Caco-2 (cell line): ENCODE data around the gene HHIPL1. TPM values are rescaled to one million over a fixed set of nuclear protein-coding genes. Genes with fewer than 3 reads are reported as not detected.

Experiments used
- BruUV-seq: library from RNA; stranded (reverse); fragments of 400-500 nt; replicated peaks from 2 replicates; lab custom pipeline; 2021; lab: Mats Ljungman, UMichigan
- CTCF ChIA-PET: fragments of 300-600 bp; sonication (Branson Sonifier 250); formaldehyde crosslinking; loops from one replicate; lab custom pipeline; 2022; ENCODE audit warnings: antibody characterized with exemption; lab: Charles Lee
- POLR2A ChIA-PET: fragments of 300-600 bp; sonication (Branson Sonifier 250); formaldehyde crosslinking; loops from one replicate; lab custom pipeline; 2022; ENCODE audit warnings: antibody characterized with exemption; lab: Charles Lee
- DNase-seq, 2 experiments: peaks; one replicate each; pipeline versions ENCODE4 v3.0.0 to v3.0.0-alpha.2; 2020 to 2022
- H3K27me3 ChIP-seq: replicated peaks from 2 replicates; pipeline ENCODE4 v1.6.0; 2011; ENCODE audit warnings: low read length; ENCODE audit not compliant: control insufficient read depth, insufficient read depth
- H3K36me3 ChIP-seq: 2 replicates; pipeline ENCODE4 v1.5.1; 2011; ENCODE audit warnings: low read length; ENCODE audit not compliant: control insufficient read depth, insufficient read depth
- H3K4me1 ChIP-seq: fragments of 250-450 bp; sonication (Bioruptor Pico); 2 replicates; pipeline ENCODE4 v1.5.1; 2020; ENCODE audit warnings: mild to moderate bottlenecking
- H3K4me3 ChIP-seq: 2 replicates; pipeline ENCODE4 v1.5.1; 2011; ENCODE audit warnings: low read depth, mild to moderate bottlenecking, control low read depth, low read length
- H3K9me3 ChIP-seq: fragments of 250-450 bp; sonication (Bioruptor Pico); 2 replicates; pipeline ENCODE4 v1.5.1; 2020; ENCODE audit warnings: mild to moderate bottlenecking, moderate library complexity
- H3K27ac Mint-ChIP-seq: one replicate; pipeline ENCODE4 v1.8.0; 2022; ENCODE audit warnings: mixed read lengths; ENCODE audit not compliant: unreplicated experiment
- H3K27me3 Mint-ChIP-seq: one replicate; pipeline ENCODE4 v1.8.0; 2022; ENCODE audit warnings: mixed read lengths; ENCODE audit not compliant: insufficient read depth, unreplicated experiment
- H3K36me3 Mint-ChIP-seq: one replicate; pipeline ENCODE4 v1.8.0; 2022; ENCODE audit warnings: mild to moderate bottlenecking, mixed read lengths; ENCODE audit not compliant: insufficient read depth, unreplicated experiment
- H3K4me1 Mint-ChIP-seq: one replicate; pipeline ENCODE4 v1.8.0; 2022; ENCODE audit warnings: low read depth, mixed read lengths; ENCODE audit not compliant: unreplicated experiment
- H3K4me3 Mint-ChIP-seq: one replicate; pipeline ENCODE4 v1.8.0; 2022; ENCODE audit warnings: mild to moderate bottlenecking, moderate library complexity, mixed read lengths; ENCODE audit not compliant: unreplicated experiment
- H3K9me3 Mint-ChIP-seq: one replicate; pipeline ENCODE4 v1.8.0; 2022; ENCODE audit warnings: mixed read lengths; ENCODE audit not compliant: unreplicated experiment
- intact Hi-C: fragments of 100-400 bp; cut with micrococcal nuclease; formaldehyde crosslinking; loops from one replicate; pipeline ENCODE4 v1.10.0; 2022; ENCODE audit not compliant: unreplicated experiment
- total RNA-seq: library from RNA; stranded (reverse); gene quantifications from 2 replicates; pipeline ENCODE4 v1.2.3, GENCODE V29; 2022
- TF ChIP-seq, protein P1 (sequence below), 2 experiments: fragments of 200-600 bp in 1 of 2; IDR thresholded peaks; 1 replicate in 1 of 2; 2 replicates in 1 of 2; pipeline versions ENCODE4 v1.5.1 to v1.8.0; 2011 to 2022; ENCODE audit warnings: antibody characterized with exemption in 1 of 2, control low read depth in 1 of 2, inconsistent platforms in 1 of 2, low read depth in 1 of 2, low read length in 1 of 2, mild to moderate bottlenecking in 1 of 2, moderate library complexity in 1 of 2; ENCODE audit not compliant: insufficient read depth in 1 of 2, severe bottlenecking in 1 of 2, unreplicated experiment in 1 of 2

HHIPL1 gene
- total RNA-seq, 1 experiment from 2014 or later, result 2.9 TPM

DNA sequence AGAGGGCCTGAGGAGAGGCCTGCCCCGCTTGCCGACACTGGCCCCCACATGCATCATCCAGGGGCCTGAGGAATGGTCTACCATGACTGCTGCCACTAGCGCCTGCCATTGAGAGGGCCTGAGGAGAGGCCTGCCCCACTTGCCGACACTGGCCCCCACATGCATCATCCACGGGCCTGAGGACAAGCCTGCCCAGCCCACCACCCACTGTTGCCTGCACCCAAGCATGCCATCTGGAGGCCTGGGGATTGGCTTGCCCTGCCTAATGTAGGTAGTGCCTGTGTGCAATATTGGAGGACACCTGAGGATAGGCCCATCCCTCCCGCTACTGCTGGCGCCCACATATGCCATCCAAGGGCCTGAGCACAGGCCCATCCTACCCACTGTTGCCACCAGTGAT is 63.5 kb downstream of the HHIPL1 start:
- ChIA-PET POLR2A (no interaction called here), CTCF (no interaction called here)
- H3K36me3 Mint-ChIP-seq, result no peaks in the 10 kb centered on the region
- H3K9me3 Mint-ChIP-seq, result peaks cover 21% of the 10 kb centered on the region
- no peak overlapping the region for H3K27ac Mint-ChIP-seq
- H3K4me1 ChIP-seq, result no peaks in the 10 kb centered on the region
- H3K27me3 Mint-ChIP-seq, result peaks cover 9% of the 10 kb centered on the region
- DNase-seq, result no peak
- BruUV-seq, result no TSS peak
- H3K4me3 ChIP-seq, result no peak overlapping the region
- peaks cover 8% of the 10 kb centered on the region for H3K9me3 ChIP-seq
- H3K4me1 Mint-ChIP-seq, result no peaks in the 10 kb centered on the region
- TF ChIP-seq, protein P1, sequence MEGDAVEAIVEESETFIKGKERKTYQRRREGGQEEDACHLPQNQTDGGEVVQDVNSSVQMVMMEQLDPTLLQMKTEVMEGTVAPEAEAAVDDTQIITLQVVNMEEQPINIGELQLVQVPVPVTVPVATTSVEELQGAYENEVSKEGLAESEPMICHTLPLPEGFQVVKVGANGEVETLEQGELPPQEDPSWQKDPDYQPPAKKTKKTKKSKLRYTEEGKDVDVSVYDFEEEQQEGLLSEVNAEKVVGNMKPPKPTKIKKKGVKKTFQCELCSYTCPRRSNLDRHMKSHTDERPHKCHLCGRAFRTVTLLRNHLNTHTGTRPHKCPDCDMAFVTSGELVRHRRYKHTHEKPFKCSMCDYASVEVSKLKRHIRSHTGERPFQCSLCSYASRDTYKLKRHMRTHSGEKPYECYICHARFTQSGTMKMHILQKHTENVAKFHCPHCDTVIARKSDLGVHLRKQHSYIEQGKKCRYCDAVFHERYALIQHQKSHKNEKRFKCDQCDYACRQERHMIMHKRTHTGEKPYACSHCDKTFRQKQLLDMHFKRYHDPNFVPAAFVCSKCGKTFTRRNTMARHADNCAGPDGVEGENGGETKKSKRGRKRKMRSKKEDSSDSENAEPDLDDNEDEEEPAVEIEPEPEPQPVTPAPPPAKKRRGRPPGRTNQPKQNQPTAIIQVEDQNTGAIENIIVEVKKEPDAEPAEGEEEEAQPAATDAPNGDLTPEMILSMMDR (IDR thresholded peaks at IDR 0.05; ENCODE audit: insufficient read depth in 1 of 2, low read depth in 1 of 2, low read length in 1 of 2, severe bottlenecking in 1 of 2, unreplicated experiment in 1 of 2), result no peak
- intact Hi-C loops, result no loop called here
- no peaks in the 10 kb centered on the region for H3K36me3 ChIP-seq
- H3K4me3 Mint-ChIP-seq, result no peak overlapping the region
- H3K27me3 ChIP-seq, result no peaks in the 10 kb centered on the region; the same call in 1 of the 2 replicates

DNA sequence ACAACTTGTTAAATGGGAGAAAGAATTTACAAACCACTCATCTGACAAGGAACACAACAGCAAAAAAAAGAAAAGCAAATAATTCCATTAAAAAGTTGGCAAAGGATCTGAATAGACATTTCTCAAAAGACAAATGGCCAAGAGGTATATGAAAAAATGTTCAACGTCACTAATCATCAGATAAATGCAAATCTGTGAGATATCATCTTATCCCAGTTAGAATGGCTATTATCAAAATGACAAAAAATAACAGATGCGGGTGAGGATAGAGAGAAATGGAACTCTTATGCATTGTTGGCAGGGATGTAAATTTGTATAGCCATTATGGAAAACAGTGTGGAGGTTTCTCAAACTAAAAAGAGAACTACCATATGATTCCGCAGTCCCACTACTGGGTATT is 69.0 kb downstream of the HHIPL1 start:
- ChIA-PET POLR2A (no interaction called here), CTCF (no interaction called here)
- H3K4me3 Mint-ChIP-seq, result no peak overlapping the region

DNA sequence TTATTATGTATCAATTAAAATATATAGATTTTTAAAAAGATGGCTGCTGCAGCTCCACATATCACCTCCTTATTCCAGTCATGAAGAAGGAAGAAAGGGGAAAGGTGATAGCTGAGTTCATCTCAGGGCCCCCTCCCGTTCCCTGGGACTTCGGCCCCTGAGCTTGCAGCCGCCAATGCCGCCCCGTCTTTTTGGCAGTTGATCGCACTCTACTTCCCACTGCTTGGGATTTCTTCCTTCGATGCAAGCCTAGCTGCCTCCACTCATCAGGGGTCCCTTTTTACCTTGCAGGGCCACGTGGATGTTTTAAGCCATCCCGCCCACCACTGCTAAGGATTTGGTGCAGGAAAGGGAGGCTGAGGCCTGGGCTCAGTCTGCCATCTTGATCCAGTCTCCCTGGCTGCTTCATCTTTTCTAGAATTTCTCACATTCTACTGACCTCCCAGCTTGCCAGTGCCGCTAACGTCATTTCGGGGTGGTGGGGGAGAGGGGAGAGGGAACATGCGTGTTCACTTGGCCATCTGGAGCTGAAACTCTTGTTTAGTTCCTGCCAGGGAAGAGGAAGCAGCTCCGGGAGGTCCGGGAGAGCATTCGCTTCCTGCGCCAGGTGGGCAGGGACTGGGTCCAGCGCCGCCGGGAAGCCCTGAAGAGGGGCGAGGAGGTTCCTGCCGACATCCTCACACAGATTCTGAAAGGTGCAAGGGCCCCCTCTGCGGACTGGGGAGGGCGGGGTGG is 70.5 kb downstream of the HHIPL1 start:
- TF ChIP-seq, protein P1 (IDR thresholded peaks at IDR 0.05; ENCODE audit: insufficient read depth in 1 of 2, low read depth in 1 of 2, low read length in 1 of 2, severe bottlenecking in 1 of 2, unreplicated experiment in 1 of 2), result no peak
- intact Hi-C loops, result no loop called here
- ChIA-PET POLR2A (no interaction called here), CTCF (no interaction called here)
- Mint-ChIP-seq H3K27ac (no peak overlapping the region), H3K36me3 (no peaks in the 10 kb centered on the region), H3K27me3 (peaks cover 12% of the 10 kb centered on the region), H3K4me1 (no peaks in the 10 kb centered on the region), H3K9me3 (peaks cover 8% of the 10 kb centered on the region), H3K4me3 (no peak overlapping the region)
- Histone ChIP-seq H3K27me3 (no peaks in the 10 kb centered on the region), H3K36me3 (no peaks in the 10 kb centered on the region), H3K4me3 (no peak overlapping the region), H3K9me3 (no peaks in the 10 kb centered on the region), H3K4me1 (no peaks in the 10 kb centered on the region)
- no peak for DNase-seq
- no TSS peak for BruUV-seq

More for the DNA sequence above, 69.0 kb downstream of the HHIPL1 start:
- BruUV-seq, result no TSS peak
- no peaks in the 10 kb centered on the region for H3K4me1 Mint-ChIP-seq
- Histone ChIP-seq H3K4me3 (no peak overlapping the region), H3K27me3 (no peaks in the 10 kb centered on the region), H3K9me3 (no peaks in the 10 kb centered on the region), H3K4me1 (no peaks in the 10 kb centered on the region), H3K36me3 (no peaks in the 10 kb centered on the region)
- H3K27ac Mint-ChIP-seq, result no peak overlapping the region
- TF ChIP-seq, protein P1 (IDR thresholded peaks at IDR 0.05; ENCODE audit: insufficient read depth in 1 of 2, low read depth in 1 of 2, low read length in 1 of 2, severe bottlenecking in 1 of 2, unreplicated experiment in 1 of 2), result no peak
- H3K27me3 Mint-ChIP-seq, result peaks cover 12% of the 10 kb centered on the region
- no peaks in the 10 kb centered on the region for H3K36me3 Mint-ChIP-seq
- no peak for DNase-seq
- intact Hi-C loops, result no loop called here
- peaks cover 8% of the 10 kb centered on the region for H3K9me3 Mint-ChIP-seq
